Stimulated activated CD8-positive, alpha-beta memory T cell treated with anti-CD3 and anti-CD28 coated beads, Interleukin-2, amount 100 ng/mL, for 48 hours (primary cell): ENCODE measurements around the gene GPR101.

Source experiments
- DNase-seq, 2 donors: peaks; one replicate each; pipeline ENCODE4 v3.0.0-alpha.2; 2020; ENCODE audit warnings: low read depth in 2 of 2

The GPR101 gene

GRCh38 chrX:137033774-137034507 is at the start of gene GPR101:
Gene GPR101, minus strand, starts transcription at chrX:137033995. Its CDS starts 2,321 bp downstream, at chrX:137031674.
- no peak for DNase-seq

- no peak for DNase-seq
These were observed 47.4 kb upstream of the GPR101 start for GRCh38 chrX:137081239-137081638.

GRCh38 chrX:137072396-137072795 is 38.6 kb upstream of the GPR101 start:
- DNase-seq: no peak

- DNase-seq: no peak
These were observed 37.8 kb upstream of the GPR101 start for GRCh38 chrX:137071596-137071995.

- no peak for DNase-seq
These were observed 33.4 kb upstream of the GPR101 start for GRCh38 chrX:137067147-137067546.

- no peak for DNase-seq
These were observed 29.3 kb upstream of the GPR101 start for GRCh38 chrX:137062915-137063617.

GRCh38 chrX:137058339-137059127 is 24.7 kb upstream of the GPR101 start:
- DNase-seq: no peak

- no peak for DNase-seq
These were observed 18.9 kb upstream of the GPR101 start for GRCh38 chrX:137052643-137053235.

- DNase-seq: peak; percentile 70 to 74
These were observed 18.3 kb upstream of the GPR101 start for GRCh38 chrX:137051978-137052642.

GRCh38 chrX:137044893-137045292 is 11.1 kb upstream of the GPR101 start:
- no peak for DNase-seq

- no peak for DNase-seq
These were observed 9.9 kb upstream of the GPR101 start for GRCh38 chrX:137043736-137044135.

GRCh38 chrX:137041329-137041728 is 7.5 kb upstream of the GPR101 start:
- DNase-seq: no peak

- no peak for DNase-seq
These were observed 6.5 kb upstream of the GPR101 start for GRCh38 chrX:137040113-137040794.

- DNase-seq: no peak
These were observed 695 bp upstream of the GPR101 start for GRCh38 chrX:137034508-137034872.

GRCh38 chrX:137032841-137033773 is 688 bp downstream of the GPR101 start:
- no peak for DNase-seq

GRCh38 chrX:137032341-137032694 is 1.5 kb downstream of the GPR101 start:
- DNase-seq: no peak

- peak in 1 of 2 donors; percentile 24 for DNase-seq
These were observed 2.1 kb downstream of the GPR101 start for GRCh38 chrX:137031517-137032340.

GRCh38 chrX:137031039-137031438 is 2.8 kb downstream of the GPR101 start:
- DNase-seq: no peak

GRCh38 chrX:137028699-137029098 is 5.1 kb downstream of the GPR101 start:
- no peak for DNase-seq
